IMR-90 (cell line): Measurements from ENCODE around the gene ANTXR2. TPM values are rescaled to one million over a fixed set of nuclear protein-coding genes. Genes with fewer than 3 reads are reported as not detected.

Source experiments
- ATAC-seq: fragments of 200-7000 bp; cut with Tn5 transposase; 2 replicates; pipeline ENCODE4 v1.9.1; 2020; ENCODE audit warnings: low read depth, mild to moderate bottlenecking, moderate library complexity
- BruUV-seq: library from RNA; stranded (reverse); fragments of 400-500 nt; replicated peaks from 2 replicates; lab custom pipeline; 2021; lab: Mats Ljungman, UMichigan
- CTCF ChIA-PET: fragments of 300-600 bp; formaldehyde crosslinking; extraction: SDS; loops from one replicate; lab custom pipeline; 2021; ENCODE audit warnings: antibody characterized with exemption; lab: Yijun Ruan, JAX
- POLR2A ChIA-PET: fragments of 300-600 bp; sonication (Branson Sonifier 250); formaldehyde crosslinking; loops from one replicate; lab custom pipeline; 2022; ENCODE audit warnings: antibody characterized with exemption; ENCODE audit not compliant: unreplicated experiment; lab: Charles Lee
- DNase-seq: peaks from one replicate; pipeline ENCODE4 v3.0.0; 2013
- H2AFZ ChIP-seq: replicated peaks from 2 replicates; pipeline ENCODE3; 2013; ENCODE audit warnings: low read length, mild to moderate bottlenecking; ENCODE audit not compliant: poor library complexity
- H2AK5ac ChIP-seq: 2 replicates; pipeline ENCODE4 v1.6.1; 2013; ENCODE audit warnings: low read depth, low read length, inconsistent platforms
- H2AK9ac ChIP-seq: replicated peaks from 2 replicates; pipeline ENCODE3; 2013; ENCODE audit warnings: mild to moderate bottlenecking, low read depth, low read length, moderate library complexity; ENCODE audit not compliant: poor library complexity
- H2BK120ac ChIP-seq: 2 replicates; pipeline ENCODE4 v1.6.1; 2013; ENCODE audit warnings: low read depth, low read length, inconsistent platforms
- H2BK15ac ChIP-seq: 3 replicates; pipeline ENCODE4 v1.6.1; 2013; ENCODE audit warnings: low read depth, low read length, inconsistent platforms
- H2BK20ac ChIP-seq: 2 replicates; pipeline ENCODE4 v1.6.1; 2013; ENCODE audit warnings: low read depth, mild to moderate bottlenecking, inconsistent platforms, low read length, moderate library complexity
- H2BK5ac ChIP-seq: 2 replicates; pipeline ENCODE4 v1.6.1; 2013; ENCODE audit warnings: mild to moderate bottlenecking, low read depth, low read length, inconsistent platforms; ENCODE audit not compliant: poor library complexity, severe bottlenecking
- H3K14ac ChIP-seq: replicated peaks from 2 replicates; pipeline ENCODE4 v1.6.1; 2013; ENCODE audit warnings: low read depth, low read length, inconsistent platforms
- H3K18ac ChIP-seq: 2 replicates; pipeline ENCODE4 v1.6.1; 2013; ENCODE audit warnings: low read depth, low read length, control low read depth
- H3K23ac ChIP-seq: 2 replicates; pipeline ENCODE4 v1.6.1; 2013; ENCODE audit warnings: low read depth, low read length, inconsistent platforms
- H3K27ac ChIP-seq: 2 replicates; pipeline ENCODE4 v1.5.1; 2013; ENCODE audit warnings: mild to moderate bottlenecking, control low read depth, low read length; ENCODE audit not compliant: insufficient read depth
- H3K27me3 ChIP-seq: 2 replicates; pipeline ENCODE4 v1.6.1; 2013; ENCODE audit warnings: low read length; ENCODE audit not compliant: control insufficient read depth, insufficient read depth
- H3K36me3 ChIP-seq: 2 replicates; pipeline ENCODE4 v1.6.1; 2013; ENCODE audit warnings: low read length, mixed read lengths; ENCODE audit not compliant: control insufficient read depth, insufficient read depth
- H3K4ac ChIP-seq: 2 replicates; pipeline ENCODE4 v1.6.1; 2013; ENCODE audit warnings: low read depth, low read length, inconsistent platforms
- H3K4me1 ChIP-seq: 2 replicates; pipeline ENCODE4 v1.6.1; 2013; ENCODE audit warnings: low read length, mixed read lengths; ENCODE audit not compliant: control insufficient read depth, insufficient read depth
- H3K4me2 ChIP-seq: 2 replicates; pipeline ENCODE4 v1.6.1; 2013; ENCODE audit warnings: low read depth, mild to moderate bottlenecking, control low read depth, low read length, moderate library complexity
- H3K4me3 ChIP-seq: 2 replicates; pipeline ENCODE4 v1.5.1; 2013; ENCODE audit warnings: low read depth, mild to moderate bottlenecking, control low read depth, low read length, moderate library complexity; ENCODE audit not compliant: insufficient read depth
- H3K56ac ChIP-seq: 2 replicates; pipeline ENCODE4 v1.6.1; 2013; ENCODE audit warnings: low read length, inconsistent platforms; ENCODE audit not compliant: insufficient read depth; ENCODE audit errors: extremely low read depth
- H3K79me1 ChIP-seq, 2 experiments: 2 replicates each; pipeline ENCODE4 v1.6.1; 2013; ENCODE audit warnings: low read length in 2 of 2, inconsistent platforms in 1 of 2, low read depth in 1 of 2
- H3K9ac ChIP-seq: 2 replicates; pipeline ENCODE4 v1.6.1; 2013; ENCODE audit warnings: low read depth, low read length, control low read depth
- H3K9me1 ChIP-seq: 2 replicates; pipeline ENCODE4 v1.6.1; 2013; ENCODE audit warnings: low read length, inconsistent platforms; ENCODE audit not compliant: insufficient read depth
- H3K9me3 ChIP-seq: 2 replicates; pipeline ENCODE4 v1.6.1; 2013; ENCODE audit warnings: low read length; ENCODE audit not compliant: control insufficient read depth, insufficient read depth
- H4K20me1 ChIP-seq: 2 replicates; pipeline ENCODE4 v1.6.1; 2013; ENCODE audit warnings: low read length, inconsistent platforms; ENCODE audit not compliant: insufficient read depth
- H4K5ac ChIP-seq: 2 replicates; pipeline ENCODE4 v1.6.1; 2013; ENCODE audit warnings: mild to moderate bottlenecking, low read depth, low read length, control low read depth
- H4K8ac ChIP-seq, 2 experiments: 2 replicates each; pipeline ENCODE4 v1.6.1; 2013; ENCODE audit warnings: low read depth in 2 of 2, low read length in 2 of 2, control low read depth in 1 of 2, inconsistent platforms in 1 of 2
- H4K91ac ChIP-seq: 2 replicates; pipeline ENCODE4 v1.6.1; 2013; ENCODE audit warnings: low read depth, low read length, inconsistent platforms; ENCODE audit not compliant: insufficient read depth
- BHLHE40 ChIP-seq: fragments of 150-350 bp; IDR thresholded peaks from 2 replicates; pipeline ENCODE4 v1.6.1; 2016; ENCODE audit warnings: mild to moderate bottlenecking, low read depth, low read length
- CEBPB ChIP-seq: IDR thresholded peaks from 2 replicates; pipeline ENCODE4 v1.6.1; 2012; ENCODE audit warnings: low read depth, low read length, improper control_type of control experiment
- CHD1 ChIP-seq: IDR thresholded peaks from 2 replicates; pipeline ENCODE4 v1.6.1; 2012; ENCODE audit warnings: low read depth, low read length, improper control_type of control experiment
- FOS ChIP-seq: fragments of 150-350 bp; IDR thresholded peaks from 2 replicates; pipeline ENCODE4 v1.6.1; 2016; ENCODE audit warnings: low read depth, low read length
- MAFK ChIP-seq: IDR thresholded peaks from 2 replicates; pipeline ENCODE4 v1.6.1; 2012; ENCODE audit warnings: low read depth, low read length, improper control_type of control experiment
- MAZ ChIP-seq: IDR thresholded peaks from 2 replicates; pipeline ENCODE4 v1.6.1; 2012; ENCODE audit warnings: low read depth, mild to moderate bottlenecking, low read length, improper control_type of control experiment, moderate library complexity, borderline replicate concordance
- MXI1 ChIP-seq: IDR thresholded peaks from 2 replicates; pipeline ENCODE4 v1.6.1; 2012; ENCODE audit warnings: low read depth, mild to moderate bottlenecking, low read length, moderate library complexity, borderline replicate concordance
- NFE2L2 ChIP-seq: fragments of 150-350 bp; IDR thresholded peaks from 2 replicates; pipeline ENCODE4 v1.6.1; 2016; ENCODE audit warnings: low read depth, mild to moderate bottlenecking, low read length
- POLR2A ChIP-seq: IDR thresholded peaks from 2 replicates; pipeline ENCODE4 v1.6.1; 2012; ENCODE audit warnings: mild to moderate bottlenecking, low read depth, low read length
- RAD21 ChIP-seq: IDR thresholded peaks from 2 replicates; pipeline ENCODE4 v1.6.1; 2012; ENCODE audit warnings: low read length, improper control_type of control experiment
- RCOR1 ChIP-seq: IDR thresholded peaks from 2 replicates; pipeline ENCODE4 v1.6.1; 2012; ENCODE audit warnings: mild to moderate bottlenecking, low read length, improper control_type of control experiment; ENCODE audit not compliant: insufficient replicate concordance
- RFX5 ChIP-seq: IDR thresholded peaks from 2 replicates; pipeline ENCODE4 v1.8.0; 2012; ENCODE audit warnings: low read depth, mild to moderate bottlenecking, low read length, moderate library complexity
- SMC3 ChIP-seq: fragments of 150-350 bp; IDR thresholded peaks from 2 replicates; pipeline ENCODE4 v1.6.1; 2016; ENCODE audit warnings: low read depth, mild to moderate bottlenecking, antibody characterized with exemption, low read length, moderate library complexity
- WGBS, 2 experiments: methylation state at CpG; one replicate each; pipeline versions ENCODE4 v1.1.5 to v1.1.7; 2013; ENCODE audit warnings: missing lambda C conversion rate in 2 of 2; ENCODE audit not compliant: insufficient read length in 1 of 2; ENCODE audit errors: extremely low coverage in 2 of 2; 5-methylcytosine and 5-hydroxymethylcytosine counted together
- dilution Hi-C: fragments of 300-500 bp; cut with HindIII; formaldehyde crosslinking; loops from one replicate; pipeline ENCODE4 v1.14.3; 2018; ENCODE audit warnings: low sequenced_read_pairs; ENCODE audit not compliant: unreplicated experiment
- in situ Hi-C: fragments of 300-500 bp; cut with MboI; formaldehyde crosslinking; loops from 3 replicates; pipeline ENCODE4 v1.14.3; 2019; ENCODE audit warnings: low sequenced_read_pairs, inconsistent platforms, mixed read lengths
- intact Hi-C: fragments of 100-400 bp; cut with micrococcal nuclease; formaldehyde crosslinking; loops from 2 replicates; pipeline ENCODE4 v1.10.0; 2022
- polyA plus RNA-seq, 3 experiments: library from polyadenylated mRNA; depleted of rRNA; stranded (reverse); fragments of >200 nt; gene quantifications; 2 replicates each; pipeline ENCODE4 v1.2.3, GENCODE V29; 2012; ENCODE audit warnings: low replicate concordance in 1 of 3
- total RNA-seq: library from RNA; depleted of rRNA; stranded (reverse); fragments of >200 nt; gene quantifications from 2 replicates; pipeline ENCODE4 v1.2.3, GENCODE V29; 2012
- TF ChIP-seq, protein P1 (sequence below): fragments of 150-350 bp; IDR thresholded peaks from 2 replicates; pipeline ENCODE4 v1.6.1; 2017; ENCODE audit warnings: mild to moderate bottlenecking, antibody characterized with exemption, low read length, low read depth
- TF ChIP-seq, protein P2 (sequence below): conservative IDR thresholded peaks from 2 replicates; pipeline ENCODE4 v1.5.1; 2012; ENCODE audit warnings: mild to moderate bottlenecking, low read depth, low read length, improper control_type of control experiment
- TF ChIP-seq, protein P3 (sequence below): fragments of 150-350 bp; IDR thresholded peaks from 2 replicates; pipeline ENCODE4 v1.6.1; 2016; ENCODE audit warnings: low read depth, mild to moderate bottlenecking, low read length, moderate library complexity, borderline replicate concordance

Gene ANTXR2
- total and polyA plus RNA-seq, 2 of the 4 experiments (the other 2 are of a cell fraction) = 46.8 to 88.5 TPM

DNA sequence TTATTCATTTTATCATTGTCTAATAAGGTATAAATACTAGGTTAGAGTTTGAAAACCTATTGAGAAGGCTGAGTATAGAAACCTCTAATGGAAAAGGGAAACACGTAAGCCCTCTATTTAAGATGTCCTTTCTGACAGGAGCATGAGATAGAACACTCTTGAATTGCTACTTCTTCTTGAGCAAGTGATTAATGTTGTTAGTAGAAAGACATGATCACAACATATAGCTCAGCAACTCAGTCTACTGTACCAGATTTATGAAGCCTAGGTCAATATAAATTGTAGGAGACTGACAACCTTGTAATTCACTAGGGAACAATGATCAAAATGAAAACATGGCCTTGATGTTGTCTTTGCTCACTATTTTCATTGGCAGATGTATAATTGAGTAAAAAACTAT, 189.7 kb downstream of the ANTXR2 start:
- no peak overlapping the region for H2BK5ac ChIP-seq
- H3K36me3 ChIP-seq = no peaks in the 10 kb centered on the region
- no peak overlapping the region for H3K23ac ChIP-seq
- no peak overlapping the region for H4K8ac ChIP-seq
- H3K56ac ChIP-seq = no peak overlapping the region
- H3K14ac ChIP-seq = no peak overlapping the region
- H2AK9ac ChIP-seq = no peak overlapping the region
- no peak overlapping the region for H2BK15ac ChIP-seq
- H4K91ac ChIP-seq = no peak overlapping the region
- no peak overlapping the region for H3K27ac ChIP-seq
- no peak overlapping the region for H4K5ac ChIP-seq
- H3K4ac ChIP-seq = no peak overlapping the region
- in situ Hi-C loops (no loop called here), dilution Hi-C loops (no loop called here), intact Hi-C loops (no loop called here)
- no peak overlapping the region for H2BK20ac ChIP-seq
- H3K9ac ChIP-seq = no peak overlapping the region
- POLR2A ChIA-PET = no interaction called here
- ATAC-seq (no peak), DNase-seq (no peak)
- no peaks in the 10 kb centered on the region for H3K9me1 ChIP-seq
- H3K79me1 ChIP-seq = no peaks in the 10 kb centered on the region
- H3K4me2 ChIP-seq = no peak overlapping the region
- H2BK120ac ChIP-seq = no peak overlapping the region
- TF ChIP-seq MXI1 = no peak
- TF ChIP-seq SMC3 = no peak
- no peak for TF ChIP-seq CEBPB
- no peak for TF ChIP-seq RAD21
- TF ChIP-seq MAFK = no peak
- TF ChIP-seq RFX5 = no peak
- no peak for TF ChIP-seq CHD1
- TF ChIP-seq, protein P1, sequence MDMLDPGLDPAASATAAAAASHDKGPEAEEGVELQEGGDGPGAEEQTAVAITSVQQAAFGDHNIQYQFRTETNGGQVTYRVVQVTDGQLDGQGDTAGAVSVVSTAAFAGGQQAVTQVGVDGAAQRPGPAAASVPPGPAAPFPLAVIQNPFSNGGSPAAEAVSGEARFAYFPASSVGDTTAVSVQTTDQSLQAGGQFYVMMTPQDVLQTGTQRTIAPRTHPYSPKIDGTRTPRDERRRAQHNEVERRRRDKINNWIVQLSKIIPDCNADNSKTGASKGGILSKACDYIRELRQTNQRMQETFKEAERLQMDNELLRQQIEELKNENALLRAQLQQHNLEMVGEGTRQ = no peak
- TF ChIP-seq POLR2A = no peak
- TF ChIP-seq, protein P2, sequence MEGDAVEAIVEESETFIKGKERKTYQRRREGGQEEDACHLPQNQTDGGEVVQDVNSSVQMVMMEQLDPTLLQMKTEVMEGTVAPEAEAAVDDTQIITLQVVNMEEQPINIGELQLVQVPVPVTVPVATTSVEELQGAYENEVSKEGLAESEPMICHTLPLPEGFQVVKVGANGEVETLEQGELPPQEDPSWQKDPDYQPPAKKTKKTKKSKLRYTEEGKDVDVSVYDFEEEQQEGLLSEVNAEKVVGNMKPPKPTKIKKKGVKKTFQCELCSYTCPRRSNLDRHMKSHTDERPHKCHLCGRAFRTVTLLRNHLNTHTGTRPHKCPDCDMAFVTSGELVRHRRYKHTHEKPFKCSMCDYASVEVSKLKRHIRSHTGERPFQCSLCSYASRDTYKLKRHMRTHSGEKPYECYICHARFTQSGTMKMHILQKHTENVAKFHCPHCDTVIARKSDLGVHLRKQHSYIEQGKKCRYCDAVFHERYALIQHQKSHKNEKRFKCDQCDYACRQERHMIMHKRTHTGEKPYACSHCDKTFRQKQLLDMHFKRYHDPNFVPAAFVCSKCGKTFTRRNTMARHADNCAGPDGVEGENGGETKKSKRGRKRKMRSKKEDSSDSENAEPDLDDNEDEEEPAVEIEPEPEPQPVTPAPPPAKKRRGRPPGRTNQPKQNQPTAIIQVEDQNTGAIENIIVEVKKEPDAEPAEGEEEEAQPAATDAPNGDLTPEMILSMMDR = no peak
- TF ChIP-seq, protein P3, sequence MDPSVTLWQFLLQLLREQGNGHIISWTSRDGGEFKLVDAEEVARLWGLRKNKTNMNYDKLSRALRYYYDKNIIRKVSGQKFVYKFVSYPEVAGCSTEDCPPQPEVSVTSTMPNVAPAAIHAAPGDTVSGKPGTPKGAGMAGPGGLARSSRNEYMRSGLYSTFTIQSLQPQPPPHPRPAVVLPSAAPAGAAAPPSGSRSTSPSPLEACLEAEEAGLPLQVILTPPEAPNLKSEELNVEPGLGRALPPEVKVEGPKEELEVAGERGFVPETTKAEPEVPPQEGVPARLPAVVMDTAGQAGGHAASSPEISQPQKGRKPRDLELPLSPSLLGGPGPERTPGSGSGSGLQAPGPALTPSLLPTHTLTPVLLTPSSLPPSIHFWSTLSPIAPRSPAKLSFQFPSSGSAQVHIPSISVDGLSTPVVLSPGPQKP = no peak
- no peak for TF ChIP-seq BHLHE40
- no peak for TF ChIP-seq RCOR1
- no peak for TF ChIP-seq NFE2L2
- TF ChIP-seq MAZ = no peak
- TF ChIP-seq FOS = no peak
- H3K9me3 ChIP-seq = no peaks in the 10 kb centered on the region
- no TSS peak for BruUV-seq
- CTCF ChIA-PET = no interaction called here
- H3K4me1 ChIP-seq = no peaks in the 10 kb centered on the region
- no CpG with 5 or more reads among the region's 1 CpG for WGBS, 2 experiments
- H3K4me3 ChIP-seq = no peak overlapping the region
- no peak overlapping the region for H2AK5ac ChIP-seq
- H3K18ac ChIP-seq = no peak overlapping the region
- H2AFZ ChIP-seq = no peak overlapping the region
- H3K27me3 ChIP-seq = no peaks in the 10 kb centered on the region; the same call in 1 of the 2 replicates
- no peaks in the 10 kb centered on the region for H4K20me1 ChIP-seq
